HG03064 (cell line): ENCODE results near the gene COL6A3.

ENCODE experiments used
- ATAC-seq: cut with Tn5 transposase; IDR thresholded peaks from one replicate; pipeline ENCODE4 v1.9.1; 2021; ENCODE audit warnings: low read depth; ENCODE audit not compliant: unreplicated experiment

COL6A3 gene

GRCh38 chr2:237445611-237446337 lies 31.8 kb upstream of the COL6A3 start:
- no peak for ATAC-seq

DNA sequence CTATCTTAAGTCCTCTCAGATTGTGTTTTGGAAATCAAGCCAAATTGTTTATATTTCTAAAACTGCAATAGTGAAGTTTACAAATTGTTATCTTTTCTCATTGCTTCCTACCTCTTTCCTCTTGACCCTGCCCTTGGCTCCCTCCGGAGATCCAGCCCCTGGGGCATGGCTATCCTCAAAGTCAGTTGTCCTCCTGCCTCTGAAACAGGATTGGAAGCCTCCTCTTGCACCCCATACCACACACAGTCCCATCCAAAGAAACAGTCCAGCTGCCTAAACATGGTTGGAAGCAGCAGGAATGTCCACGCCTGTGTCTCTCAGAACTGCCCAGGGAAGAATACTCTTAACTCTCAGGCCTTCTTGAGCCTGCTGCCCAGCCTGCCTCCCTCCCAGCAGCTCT lies 30.1 kb upstream of the COL6A3 start:
- no peak for ATAC-seq

GRCh38 chr2:237441605-237442274 lies 27.8 kb upstream of the COL6A3 start:
- no peak for ATAC-seq

DNA sequence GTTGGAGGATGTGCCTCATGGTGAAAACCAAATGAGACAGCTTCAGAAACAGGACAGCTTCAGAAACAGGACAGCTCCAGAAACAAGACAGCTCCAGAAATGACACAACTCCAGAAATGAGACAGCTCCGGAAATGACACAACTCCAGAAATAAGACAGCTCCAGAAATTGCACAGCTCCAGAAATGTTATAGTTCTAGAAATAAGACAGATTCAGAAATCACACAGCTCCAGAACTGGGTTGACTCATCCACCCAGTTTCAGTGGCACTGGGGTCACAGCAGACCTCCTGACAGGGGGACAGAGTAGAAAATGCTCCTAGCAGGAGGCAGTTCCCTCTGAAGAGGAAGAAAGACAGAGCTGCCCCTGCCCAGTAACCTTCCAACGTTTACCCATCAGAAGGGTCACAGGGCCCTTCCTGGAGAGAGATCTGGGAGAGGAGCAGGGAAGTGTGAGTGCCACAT lies 26.9 kb upstream of the COL6A3 start:
- no peak for ATAC-seq

GRCh38 chr2:237438080-237438940 lies 24.3 kb upstream of the COL6A3 start:
- no peak for ATAC-seq

GRCh38 chr2:237437566-237437965 lies 23.6 kb upstream of the COL6A3 start:
- no peak for ATAC-seq

DNA sequence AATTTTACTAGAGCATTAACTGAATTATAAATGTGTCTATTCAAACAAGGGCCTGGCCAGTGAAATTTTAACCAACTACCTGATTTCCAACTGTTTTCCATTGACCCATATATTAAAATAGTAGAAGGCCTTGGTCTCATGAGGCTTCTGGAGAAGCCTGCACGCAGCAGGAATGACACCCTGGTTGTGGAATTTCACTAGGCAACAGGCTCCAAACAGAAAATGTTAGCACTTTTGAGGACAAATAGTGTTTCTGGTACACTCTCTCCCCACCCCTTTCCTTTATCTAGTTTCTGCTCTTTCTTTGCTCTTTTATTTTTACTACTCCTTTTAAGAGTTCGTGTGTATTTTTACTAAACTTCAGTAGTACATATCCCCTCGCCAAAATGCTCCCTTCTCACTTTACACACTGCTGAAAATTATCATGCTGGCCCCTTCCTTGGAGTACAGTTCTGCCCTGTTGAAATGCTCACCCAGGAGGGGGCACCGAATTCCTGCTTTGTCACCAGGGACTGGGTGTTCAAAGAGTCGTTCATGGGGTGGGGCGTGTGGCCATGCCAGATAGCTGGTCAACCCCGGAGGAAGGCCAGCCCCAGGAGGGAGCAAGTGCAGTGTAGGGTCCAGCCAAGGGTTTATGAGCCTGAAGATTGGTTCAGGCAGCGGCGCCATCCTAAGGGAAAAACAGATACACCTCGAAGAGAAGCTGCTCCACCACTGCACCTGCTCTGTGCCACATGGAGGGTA lies 22.1 kb upstream of the COL6A3 start:
- no peak for ATAC-seq

DNA sequence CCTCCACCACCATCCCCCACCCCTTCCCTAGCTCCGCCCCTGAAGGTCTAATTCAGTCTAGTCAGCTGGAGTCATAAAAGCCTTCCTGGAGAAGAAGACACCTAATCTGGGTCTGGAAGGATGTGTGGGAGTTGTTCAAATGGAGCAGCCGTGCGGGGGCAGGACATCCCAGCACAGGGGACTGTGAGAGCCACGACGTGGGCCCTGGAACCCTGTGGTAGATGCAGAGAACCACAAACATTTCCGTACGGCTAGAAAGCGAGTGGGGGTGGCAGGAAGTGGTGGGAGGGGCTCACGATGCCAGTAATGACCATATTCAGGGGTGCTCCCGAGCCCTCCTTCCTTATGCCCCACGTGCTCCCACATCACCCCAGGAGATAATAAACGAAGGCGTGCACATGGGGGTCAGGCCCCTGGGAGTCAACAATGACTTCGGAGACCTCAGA lies 20.9 kb upstream of the COL6A3 start:
- no peak for ATAC-seq

DNA sequence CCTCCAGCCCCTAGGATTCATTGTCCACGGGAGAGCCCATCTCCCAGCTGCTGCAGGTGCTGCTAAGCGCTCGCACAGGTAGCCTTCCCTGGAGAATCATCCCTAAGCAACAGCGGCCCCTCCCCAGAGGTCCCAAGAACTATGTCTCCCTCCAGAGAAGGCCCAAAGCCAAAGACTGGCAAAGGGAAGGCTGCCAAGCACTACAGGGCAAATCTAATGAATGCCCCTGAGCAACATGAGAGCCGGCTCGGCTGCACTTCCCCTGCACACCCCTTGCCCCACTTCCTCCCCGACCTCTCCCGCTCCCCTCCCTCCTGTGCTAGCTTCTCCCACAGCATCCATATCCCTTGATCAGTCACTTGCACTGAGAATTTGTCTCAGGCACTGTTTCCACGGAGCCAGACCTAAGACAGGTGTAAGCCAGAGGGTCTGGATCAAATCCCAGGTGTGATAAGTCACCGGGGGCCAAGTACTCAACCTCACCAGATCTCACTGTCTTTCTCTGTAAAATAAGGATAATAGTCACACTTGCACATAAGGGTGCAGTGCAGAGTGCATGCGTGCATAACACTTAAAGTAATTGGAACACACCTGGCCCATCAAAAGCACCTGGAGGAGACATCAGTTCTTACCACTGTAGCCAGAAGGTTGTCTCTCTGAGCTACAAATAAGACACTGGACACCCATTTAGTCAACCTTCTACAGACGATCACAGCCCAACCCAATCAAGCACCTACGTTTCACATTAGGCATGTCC lies 20.1 kb upstream of the COL6A3 start:
- no peak for ATAC-seq

- ATAC-seq = no peak
These were observed 18.6 kb upstream of the COL6A3 start for GRCh38 chr2:237432484-237433092.

DNA sequence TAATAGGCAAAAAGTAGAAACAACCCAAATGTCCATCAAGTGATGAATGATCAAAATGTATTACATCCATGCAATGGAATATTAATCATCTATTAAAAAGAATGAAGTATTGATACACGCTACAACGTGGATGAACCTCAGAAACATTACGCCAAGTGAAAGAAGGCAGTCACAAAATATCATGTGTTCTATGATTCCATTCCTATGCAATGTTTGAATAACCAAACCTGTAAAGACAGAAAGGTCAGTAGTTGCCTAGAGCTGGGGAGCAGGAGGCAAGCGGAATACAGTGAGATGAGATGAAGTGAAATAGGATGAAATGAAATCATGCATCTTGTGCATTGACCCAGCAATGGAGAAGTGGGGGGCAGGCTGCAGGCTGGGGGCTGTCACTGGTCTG lies 17.9 kb upstream of the COL6A3 start:
- no peak for ATAC-seq

DNA sequence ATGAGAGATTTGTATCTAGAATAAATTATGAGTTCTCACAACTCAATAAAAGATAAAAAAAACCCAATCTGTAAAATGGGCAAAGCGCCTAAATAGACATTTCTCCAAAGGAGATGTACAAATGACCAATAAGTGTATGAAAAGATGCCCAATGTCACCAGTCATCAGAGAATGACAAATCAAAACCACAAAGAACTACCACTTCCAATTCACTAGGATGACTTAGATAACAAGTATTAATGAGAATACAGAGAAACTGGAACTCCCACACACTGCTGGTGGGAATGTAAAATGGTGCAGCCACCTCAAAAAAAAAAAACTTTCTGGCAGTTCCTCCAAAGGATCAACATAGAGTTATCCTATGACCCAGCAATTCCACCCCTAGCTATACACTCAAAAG lies 17.4 kb upstream of the COL6A3 start:
- no peak for ATAC-seq

DNA sequence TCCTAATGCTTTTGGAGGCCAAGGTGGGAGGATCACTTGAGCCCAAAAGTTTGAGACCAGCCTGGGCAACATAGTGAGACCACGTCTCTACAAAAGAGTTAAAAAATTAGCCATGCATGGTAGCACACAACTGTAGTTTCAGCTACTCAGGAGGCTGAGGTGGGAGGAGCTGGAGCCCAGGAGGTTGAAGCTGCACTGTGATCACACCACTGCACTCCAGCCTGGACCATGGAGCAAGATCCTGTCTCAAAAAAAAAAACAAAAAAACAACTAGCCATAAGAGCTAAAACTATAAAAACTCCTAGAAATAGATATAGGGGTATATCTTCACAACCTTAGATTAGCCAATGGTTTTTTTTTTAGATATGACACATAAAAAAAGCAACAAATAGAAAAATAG lies 16.9 kb upstream of the COL6A3 start:
- ATAC-seq = no peak

GRCh38 chr2:237429753-237430152 lies 15.8 kb upstream of the COL6A3 start:
- ATAC-seq = no peak

DNA sequence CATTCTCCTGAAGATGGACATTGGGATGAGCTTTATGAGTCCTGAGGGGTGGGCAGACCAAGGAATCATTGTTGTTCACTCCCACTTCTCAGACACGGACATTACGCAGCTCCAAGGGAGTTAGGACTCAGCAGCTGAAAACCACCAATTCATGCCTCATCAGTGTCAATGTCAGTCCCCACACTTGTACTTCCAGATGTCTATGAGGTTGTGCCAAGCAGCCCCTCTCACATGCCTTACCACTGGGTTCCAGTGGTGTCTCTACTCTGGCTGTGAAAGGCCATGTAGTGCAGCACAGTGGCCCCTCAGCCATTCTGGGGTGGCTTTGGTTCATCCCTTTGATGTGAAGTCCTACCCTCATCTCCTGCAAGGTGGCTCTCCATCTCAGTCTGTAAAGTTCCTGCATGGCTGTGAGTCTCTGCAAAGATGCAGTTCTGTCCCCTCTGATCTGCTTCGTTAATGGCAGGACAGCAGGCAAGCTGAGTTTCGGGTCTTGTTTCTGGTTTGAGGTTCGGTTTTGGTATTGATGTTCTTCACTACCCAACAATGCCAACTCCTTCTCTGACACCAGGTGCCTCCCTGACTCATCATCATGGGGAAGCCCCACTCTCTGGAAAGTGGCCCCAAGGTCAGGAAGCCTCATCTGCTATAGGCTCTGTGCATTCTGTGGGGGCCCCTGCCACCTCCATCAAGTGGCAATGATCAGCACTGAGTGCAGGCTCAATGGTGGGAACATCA lies 14.0 kb upstream of the COL6A3 start:
- ATAC-seq = no peak

- no peak for ATAC-seq
These were observed 12.6 kb upstream of the COL6A3 start for GRCh38 chr2:237426517-237426916.

- no peak for ATAC-seq
These were observed 11.4 kb upstream of the COL6A3 start for GRCh38 chr2:237425320-237425719.

DNA sequence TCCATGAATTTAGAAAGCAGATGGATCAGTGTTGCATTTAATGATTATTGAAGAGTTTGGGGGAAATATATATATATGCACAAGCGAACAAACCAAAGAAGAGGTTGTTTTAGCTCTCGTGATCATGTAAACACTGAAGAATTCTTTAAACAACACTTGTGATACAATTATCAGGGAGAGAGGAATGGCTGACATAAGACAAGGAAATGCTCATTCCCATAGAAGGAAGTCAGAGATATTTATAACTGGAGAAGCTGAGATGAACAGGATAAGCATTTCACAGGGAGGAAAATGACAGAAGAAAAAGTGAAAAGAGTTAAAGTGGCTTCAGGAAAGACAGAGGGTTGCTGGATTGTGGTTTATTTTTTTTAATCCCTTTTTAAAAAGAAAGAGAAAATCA lies 10.6 kb upstream of the COL6A3 start:
- ATAC-seq = no peak

DNA sequence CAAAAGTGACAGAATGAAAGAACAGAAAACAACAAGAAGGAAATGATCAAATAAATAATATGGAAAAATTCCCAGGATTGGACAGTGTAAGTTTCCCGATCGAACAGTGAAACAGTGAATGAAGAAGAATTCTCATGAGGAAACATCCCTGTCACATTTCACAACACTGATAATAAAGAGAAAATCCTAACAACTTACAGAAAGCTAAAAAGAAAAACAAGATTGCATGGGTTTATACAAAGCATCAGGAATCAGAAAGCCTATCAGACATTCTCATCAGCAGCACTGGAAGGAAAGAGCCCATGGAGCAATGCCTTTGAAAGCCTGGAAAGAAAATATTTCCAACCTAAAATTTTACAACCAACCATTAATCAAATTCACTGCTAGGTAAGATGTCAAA lies 9.9 kb upstream of the COL6A3 start:
- no peak for ATAC-seq
